Measurements from ENCODE around the gene POU6F1.

- TF ChIP-seq CTCF (IDR thresholded peaks at IDR 0.05) (no peak), ZFX (IDR thresholded peaks at IDR 0.05; ENCODE audit: borderline replicate concordance) (no peak)
Measured at GRCh38 chr12:51263341-51263740, 45.5 kb upstream of the POU6F1 start.

Data from 22Rv1 (cell line).